GM12891 (cell line): ENCODE data around the gene ACYP2.

ENCODE experiments used
- PAX5 ChIP-seq: IDR thresholded peaks from 2 replicates; pipeline ENCODE4 v1.6.1; 2011; ENCODE audit warnings: low read length, moderate library complexity, mild to moderate bottlenecking; ENCODE audit not compliant: insufficient read depth, severe bottlenecking
- POLR2A ChIP-seq: IDR thresholded peaks from 2 replicates; pipeline ENCODE4 v1.6.1; 2011; ENCODE audit warnings: low read depth, low read length, control low read depth
- POLR2AphosphoS5 ChIP-seq: IDR thresholded peaks from 2 replicates; pipeline ENCODE4 v1.6.1; 2011; ENCODE audit warnings: low read depth, low read length, control low read depth
- POU2F2 ChIP-seq: IDR thresholded peaks from 2 replicates; pipeline ENCODE4 v1.6.1; 2011; ENCODE audit warnings: low read depth, mild to moderate bottlenecking, control low read depth, low read length, moderate library complexity
- SPI1 ChIP-seq: IDR thresholded peaks from 2 replicates; pipeline ENCODE4 v1.6.1; 2011; ENCODE audit warnings: low read depth, low read length, control low read depth
- TAF1 ChIP-seq: IDR thresholded peaks from 2 replicates; pipeline ENCODE4 v1.6.1; 2011; ENCODE audit warnings: low read depth, low read length, control low read depth

GRCh38 chr2:54074606-54075341 lies 40.6 kb upstream of the ACYP2 start:
- TF ChIP-seq POLR2A: no peak
- TF ChIP-seq SPI1: no peak
- TF ChIP-seq POLR2AphosphoS5: no peak
- no peak for TF ChIP-seq TAF1
- TF ChIP-seq PAX5: no peak
- TF ChIP-seq POU2F2: no peak
